DOHH2 (cell line): ENCODE results near the gene CREB5.

Experiments
- H3F3A ChIP-seq: fragments of 200-600 bp; sonication (generic), shearing (Covaris generic); 2 replicates; pipeline ENCODE4 v1.6.0; 2016; ENCODE audit warnings: antibody characterized with exemption, mild to moderate bottlenecking; ENCODE audit not compliant: control insufficient read depth, insufficient read depth
- H3K27ac ChIP-seq: fragments of 200-600 bp; sonication (generic); 2 replicates; pipeline ENCODE4 v1.5.1; 2014; ENCODE audit warnings: low read depth, mild to moderate bottlenecking, low read length, moderate library complexity
- H3K27me3 ChIP-seq: fragments of 200-600 bp; sonication (generic); 2 replicates; pipeline ENCODE4 v1.6.1; 2014; ENCODE audit warnings: mild to moderate bottlenecking, low read length, mixed read lengths; ENCODE audit not compliant: control insufficient read depth
- H3K36me3 ChIP-seq: fragments of 200-600 bp; sonication (generic); 2 replicates; pipeline ENCODE4 v1.6.1; 2014; ENCODE audit warnings: mild to moderate bottlenecking, low read length, moderate library complexity, mixed read lengths; ENCODE audit not compliant: control insufficient read depth
- H3K4me1 ChIP-seq: fragments of 200-600 bp; sonication (generic); 2 replicates; pipeline ENCODE4 v1.6.1; 2014; ENCODE audit warnings: mild to moderate bottlenecking, low read length, mixed read lengths; ENCODE audit not compliant: control insufficient read depth
- H3K4me2 ChIP-seq: fragments of 200-600 bp; sonication (generic); 2 replicates; pipeline ENCODE4 v1.6.0; 2014; ENCODE audit warnings: mild to moderate bottlenecking, low read length, moderate library complexity
- H3K4me3 ChIP-seq: fragments of 200-600 bp; sonication (generic); 2 replicates; pipeline ENCODE4 v1.5.1; 2014; ENCODE audit warnings: mild to moderate bottlenecking, low read length, mixed read lengths
- H3K79me2 ChIP-seq: fragments of 200-600 bp; sonication (generic); 2 replicates; pipeline ENCODE4 v1.6.1; 2014; ENCODE audit warnings: mild to moderate bottlenecking, low read length, mixed read lengths; ENCODE audit not compliant: control insufficient read depth
- H3K9me2 ChIP-seq: fragments of 200-600 bp; sonication (generic); replicated peaks from 2 replicates; pipeline ENCODE4 v1.6.1; 2014; ENCODE audit warnings: mild to moderate bottlenecking, low read length, mixed read lengths; ENCODE audit not compliant: control insufficient read depth
- H3K9me3 ChIP-seq: fragments of 200-600 bp; sonication (generic); 2 replicates; pipeline ENCODE4 v1.6.1; 2014; ENCODE audit warnings: antibody characterized with exemption, low read length, mixed read lengths; ENCODE audit not compliant: control insufficient read depth, insufficient read depth
- H4K20me1 ChIP-seq: fragments of 200-600 bp; sonication (generic); 2 replicates; pipeline ENCODE4 v1.6.0; 2014; ENCODE audit warnings: low read depth, mild to moderate bottlenecking, antibody characterized with exemption, low read length, moderate library complexity; ENCODE audit not compliant: control insufficient read depth, insufficient read depth
- EZH2phosphoT487 ChIP-seq: fragments of 200-600 bp; sonication (generic); IDR thresholded peaks from 2 replicates; pipeline ENCODE4 v1.6.1; 2017; ENCODE audit warnings: borderline replicate concordance, mild to moderate bottlenecking, antibody characterized with exemption, low read length, moderate library complexity, mixed read lengths
- TF ChIP-seq, protein P1 (sequence below): fragments of 200-600 bp; sonication (generic); IDR thresholded peaks from one replicate; pipeline ENCODE4 v1.5.1; 2014; ENCODE audit warnings: antibody characterized with exemption, mild to moderate bottlenecking, low read depth, low read length; ENCODE audit not compliant: poor library complexity, severe bottlenecking

Gene CREB5

DNA sequence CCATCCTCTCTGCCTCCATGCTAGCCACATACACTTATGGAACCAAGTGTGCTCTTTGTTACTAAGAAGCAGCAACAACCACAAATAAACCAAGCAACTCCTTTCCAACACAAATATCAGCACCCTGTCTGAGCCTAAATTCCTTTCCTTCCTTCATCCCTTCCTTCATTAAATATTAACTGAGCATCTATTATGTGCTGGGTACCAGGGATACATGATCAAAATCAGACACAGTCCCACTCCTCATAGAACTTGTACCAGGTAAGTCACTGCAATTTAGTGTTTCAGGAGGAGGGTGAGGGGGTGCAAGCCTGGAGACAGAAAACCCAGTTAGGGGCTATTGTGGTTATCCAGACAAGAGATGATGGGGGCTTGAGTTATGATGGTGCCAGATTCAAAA, 10.8 kb downstream of the CREB5 start:
- no peak overlapping the region for H3K4me2 ChIP-seq
- H3K27me3 ChIP-seq = peaks cover 3% of the 10 kb centered on the region; the same call in 1 of the 2 replicates
- H3F3A ChIP-seq = no peaks in the 10 kb centered on the region
- no peaks in the 10 kb centered on the region for H3K9me3 ChIP-seq
- H3K79me2 ChIP-seq = no peaks in the 10 kb centered on the region
- no peak for TF ChIP-seq EZH2phosphoT487
- TF ChIP-seq, protein P1, sequence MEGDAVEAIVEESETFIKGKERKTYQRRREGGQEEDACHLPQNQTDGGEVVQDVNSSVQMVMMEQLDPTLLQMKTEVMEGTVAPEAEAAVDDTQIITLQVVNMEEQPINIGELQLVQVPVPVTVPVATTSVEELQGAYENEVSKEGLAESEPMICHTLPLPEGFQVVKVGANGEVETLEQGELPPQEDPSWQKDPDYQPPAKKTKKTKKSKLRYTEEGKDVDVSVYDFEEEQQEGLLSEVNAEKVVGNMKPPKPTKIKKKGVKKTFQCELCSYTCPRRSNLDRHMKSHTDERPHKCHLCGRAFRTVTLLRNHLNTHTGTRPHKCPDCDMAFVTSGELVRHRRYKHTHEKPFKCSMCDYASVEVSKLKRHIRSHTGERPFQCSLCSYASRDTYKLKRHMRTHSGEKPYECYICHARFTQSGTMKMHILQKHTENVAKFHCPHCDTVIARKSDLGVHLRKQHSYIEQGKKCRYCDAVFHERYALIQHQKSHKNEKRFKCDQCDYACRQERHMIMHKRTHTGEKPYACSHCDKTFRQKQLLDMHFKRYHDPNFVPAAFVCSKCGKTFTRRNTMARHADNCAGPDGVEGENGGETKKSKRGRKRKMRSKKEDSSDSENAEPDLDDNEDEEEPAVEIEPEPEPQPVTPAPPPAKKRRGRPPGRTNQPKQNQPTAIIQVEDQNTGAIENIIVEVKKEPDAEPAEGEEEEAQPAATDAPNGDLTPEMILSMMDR = no peak
- no peaks in the 10 kb centered on the region for H3K36me3 ChIP-seq
- H3K4me1 ChIP-seq = no peaks in the 10 kb centered on the region
- no peaks in the 10 kb centered on the region for H4K20me1 ChIP-seq
- H3K27ac ChIP-seq = no peak overlapping the region
- no peak overlapping the region for H3K4me3 ChIP-seq
- H3K9me2 ChIP-seq = no peaks in the 10 kb centered on the region

GRCh38 chr7:28423918-28424514, 11.7 kb downstream of the CREB5 start:
- Histone ChIP-seq H3K9me3 (no peaks in the 10 kb centered on the region), H3K4me2 (no peak overlapping the region), H3K4me1 (no peaks in the 10 kb centered on the region), H3K27me3 (peaks cover 1% of the 10 kb centered on the region; the same call in 1 of the 2 replicates), H4K20me1 (no peaks in the 10 kb centered on the region), H3K9me2 (no peaks in the 10 kb centered on the region), H3K4me3 (no peak overlapping the region), H3K36me3 (no peaks in the 10 kb centered on the region), H3K79me2 (no peaks in the 10 kb centered on the region), H3F3A (no peaks in the 10 kb centered on the region), H3K27ac (no peak overlapping the region)
- no peak for TF ChIP-seq EZH2phosphoT487

DNA sequence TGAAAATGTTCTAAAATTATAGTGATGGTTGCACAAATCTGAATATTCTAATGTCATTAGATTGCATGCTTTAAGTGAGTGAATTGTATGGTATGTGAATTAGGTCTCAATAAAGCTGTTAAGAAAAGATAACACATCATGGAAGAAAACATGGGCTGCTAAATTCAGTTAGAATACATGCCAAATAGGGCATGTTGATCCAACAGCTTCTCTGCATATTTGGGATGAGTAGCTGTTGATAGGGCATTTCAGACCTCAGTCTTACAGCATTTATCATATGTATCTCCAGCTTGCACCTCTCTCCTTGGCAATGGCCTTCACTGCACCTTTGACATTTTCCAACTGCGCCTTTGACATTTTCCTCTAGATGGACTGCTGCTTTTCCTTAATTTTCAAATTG, 13.2 kb downstream of the CREB5 start:
- no peaks in the 10 kb centered on the region for H3K79me2 ChIP-seq
- H3K36me3 ChIP-seq = no peaks in the 10 kb centered on the region
- H3K27me3 ChIP-seq = peaks cover under 1% of the 10 kb centered on the region; the same call in 1 of the 2 replicates
- H3K9me2 ChIP-seq = no peaks in the 10 kb centered on the region
- H3K4me2 ChIP-seq = no peak overlapping the region
- H3F3A ChIP-seq = no peaks in the 10 kb centered on the region
- H3K27ac ChIP-seq = no peak overlapping the region
- no peak overlapping the region for H3K4me3 ChIP-seq
- TF ChIP-seq EZH2phosphoT487 = no peak
- TF ChIP-seq, protein P1 = no peak
- H4K20me1 ChIP-seq = no peaks in the 10 kb centered on the region
- H3K9me3 ChIP-seq = no peaks in the 10 kb centered on the region
- no peaks in the 10 kb centered on the region for H3K4me1 ChIP-seq

GRCh38 chr7:28427236-28427635, 14.9 kb downstream of the CREB5 start:
- Histone ChIP-seq H3K27ac (no peak overlapping the region), H3K27me3 (peaks cover 10% of the 10 kb centered on the region; the same call in 1 of the 2 replicates), H3K9me3 (no peaks in the 10 kb centered on the region), H3K9me2 (no peaks in the 10 kb centered on the region), H4K20me1 (no peaks in the 10 kb centered on the region), H3K4me3 (no peak overlapping the region), H3F3A (no peaks in the 10 kb centered on the region), H3K36me3 (no peaks in the 10 kb centered on the region), H3K4me2 (no peak overlapping the region), H3K79me2 (no peaks in the 10 kb centered on the region), H3K4me1 (no peaks in the 10 kb centered on the region)
- TF ChIP-seq, protein P1 = no peak
- no peak for TF ChIP-seq EZH2phosphoT487
